Spleen (tissue), 11 donors: ENCODE data around the gene WWC1. TPM values are rescaled to one million over a fixed set of nuclear protein-coding genes. Genes with fewer than 3 reads are reported as not detected.

Source experiments
- DNase-seq: peaks from one replicate; pipeline ENCODE4 v3.0.0-alpha.2; 2020
- H3K27ac ChIP-seq, 8 donors: fragments of 200-600 bp; sonication (generic) in 7 of 8; 1 replicate in 4 of 8; 2 replicates in 4 of 8; pipeline versions ENCODE4 v1.5.0 to v1.8.0; 2016 to 2021; ENCODE audit warnings: inconsistent platforms in 4 of 8, mild to moderate bottlenecking in 4 of 8, moderate library complexity in 1 of 8
- H3K27me3 ChIP-seq, 7 donors: fragments of 200-600 bp; sonication (generic) in 6 of 7; replicated peaks in 1 of 7; 1 replicate in 4 of 7; 2 replicates in 3 of 7; pipeline versions ENCODE4 v1.5.0 to v1.8.0; 2016 to 2021; ENCODE audit warnings: inconsistent platforms in 3 of 7, mild to moderate bottlenecking in 1 of 7
- H3K36me3 ChIP-seq, 6 donors: fragments of 200-600 bp; sonication (generic) in 5 of 6; 1 replicate in 4 of 6; 2 replicates in 2 of 6; pipeline versions ENCODE4 v1.5.0 to v1.8.0; 2016 to 2021; ENCODE audit warnings: inconsistent platforms in 2 of 6
- H3K4me1 ChIP-seq, 6 donors: fragments of 200-600 bp; sonication (generic) in 5 of 6; 1 replicate in 3 of 6; 2 replicates in 3 of 6; pipeline versions ENCODE4 v1.5.0 to v1.8.0; 2016 to 2021; ENCODE audit warnings: inconsistent platforms in 3 of 6
- H3K4me3 ChIP-seq, 8 donors: fragments of 200-600 bp; sonication (generic) in 7 of 8; 1 replicate in 4 of 8; 2 replicates in 4 of 8; pipeline versions ENCODE4 v1.5.0 to v1.8.0; 2016 to 2021; ENCODE audit warnings: inconsistent platforms in 4 of 8, mild to moderate bottlenecking in 4 of 8, moderate library complexity in 2 of 8
- H3K9me3 ChIP-seq, 8 donors: fragments of 200-600 bp; sonication (generic) in 7 of 8; 1 replicate in 4 of 8; 2 replicates in 4 of 8; pipeline versions ENCODE4 v1.5.0 to v1.8.0; 2016 to 2021; ENCODE audit warnings: inconsistent platforms in 4 of 8
- POLR2A ChIP-seq, 3 donors: fragments of 450-650 bp; IDR thresholded peaks; one replicate each; pipeline ENCODE4 v1.5.1; 2017; ENCODE audit warnings: antibody characterized with exemption in 3 of 3, mild to moderate bottlenecking in 1 of 3
- POLR2AphosphoS5 ChIP-seq, 3 donors: sonication (generic); formaldehyde crosslinking; IDR thresholded peaks; one replicate each; pipeline ENCODE4 v1.5.1; 2017; ENCODE audit warnings: antibody characterized with exemption in 3 of 3
- WGBS, 5 donors: extraction: QIAGEN DNeasy Blood & Tissue Kit in 3 of 5; methylation state at CpG; one replicate each; pipeline versions ENCODE4 v1.1.5 to v1.1.7; 2013 to 2018; 5-methylcytosine and 5-hydroxymethylcytosine counted together
- intact Hi-C: fragments of 100-400 bp; cut with DNase I; formaldehyde crosslinking; loops from one replicate; pipeline ENCODE4 v1.15.0; 2023; ENCODE audit warnings: low total_unique reads
- polyA plus RNA-seq, 3 donors: library from polyadenylated mRNA; stranded (reverse); fragments of 200-250 nt; gene quantifications; one replicate each; pipeline ENCODE4 v1.2.1, GENCODE V29; 2013
- total RNA-seq, 7 donors: library from RNA; depleted of rRNA in 3 of 7; stranded (reverse); fragments of >200 nt in 3 of 7; fragmentation: NEBNext Ultra II Directional in 4 of 7; extraction: Animal tissue kit (Norgen Biotek cat#: 25700) in 4 of 7; gene quantifications; one replicate each; pipeline versions ENCODE4 v1.1.0 to v1.2.1, GENCODE V29; 2016 to 2021
- TF ChIP-seq, protein P1 (sequence below), 11 experiments: fragments of 200-600 bp in 7 of 11; fragments of 450-650 bp in 4 of 11; sonication (generic) in 4 of 11; IDR thresholded peaks in 8 of 11; conservative IDR thresholded peaks in 3 of 11; 1 replicate in 7 of 11; 2 replicates in 4 of 11; pipeline versions ENCODE4 v1.4.0 to v1.8.0; 2016 to 2021; ENCODE audit warnings: antibody characterized with exemption in 11 of 11, inconsistent platforms in 4 of 11, mild to moderate bottlenecking in 1 of 11
- donor health status: healthy with polysubstance abuse.
- donor health status: DM: no; HTN: no; CAD: no; lungs with moderate emphysema.
- donor health status: DM: no; HTN: no; CAD: no.
- donor health status: Bipolar disorder and iron deficiency.
- donor health status: healthy.
- donor health status: DM: no; HTN: no; CAD: no.
- donor health status: DM: yes; HTN: yes; CAD: no.

The WWC1 gene
- total and polyA plus RNA-seq, 10 donors = 0.60 to 5.4 (median 1.3) TPM

- Histone ChIP-seq H3K27ac (no peak overlapping the region), H3K27me3 (peaks cover 0 to 5% (median 0%) of the 10 kb centered on the region in 7 donors), H3K9me3 (no peaks in the 10 kb centered on the region), H3K4me1 (no peaks in the 10 kb centered on the region), H3K4me3 (no peak overlapping the region), H3K36me3 (no peaks in the 10 kb centered on the region)
- intact Hi-C loops = no loop called here
- no peak for DNase-seq
- 88 to 95% (median 89%) methylated on average over 4 of the region's 4 CpGs for WGBS, 5 donors
- TF ChIP-seq POLR2AphosphoS5 (IDR thresholded peaks at IDR 0.05) = no peak
- TF ChIP-seq, protein P1, sequence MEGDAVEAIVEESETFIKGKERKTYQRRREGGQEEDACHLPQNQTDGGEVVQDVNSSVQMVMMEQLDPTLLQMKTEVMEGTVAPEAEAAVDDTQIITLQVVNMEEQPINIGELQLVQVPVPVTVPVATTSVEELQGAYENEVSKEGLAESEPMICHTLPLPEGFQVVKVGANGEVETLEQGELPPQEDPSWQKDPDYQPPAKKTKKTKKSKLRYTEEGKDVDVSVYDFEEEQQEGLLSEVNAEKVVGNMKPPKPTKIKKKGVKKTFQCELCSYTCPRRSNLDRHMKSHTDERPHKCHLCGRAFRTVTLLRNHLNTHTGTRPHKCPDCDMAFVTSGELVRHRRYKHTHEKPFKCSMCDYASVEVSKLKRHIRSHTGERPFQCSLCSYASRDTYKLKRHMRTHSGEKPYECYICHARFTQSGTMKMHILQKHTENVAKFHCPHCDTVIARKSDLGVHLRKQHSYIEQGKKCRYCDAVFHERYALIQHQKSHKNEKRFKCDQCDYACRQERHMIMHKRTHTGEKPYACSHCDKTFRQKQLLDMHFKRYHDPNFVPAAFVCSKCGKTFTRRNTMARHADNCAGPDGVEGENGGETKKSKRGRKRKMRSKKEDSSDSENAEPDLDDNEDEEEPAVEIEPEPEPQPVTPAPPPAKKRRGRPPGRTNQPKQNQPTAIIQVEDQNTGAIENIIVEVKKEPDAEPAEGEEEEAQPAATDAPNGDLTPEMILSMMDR (IDR thresholded peaks at IDR 0.05 in 8 of 11, conservative IDR thresholded peaks at IDR 0.05 in 3 of 11) = no peak
- no peak for TF ChIP-seq POLR2A (IDR thresholded peaks at IDR 0.05)
These were observed 152.7 kb downstream of the WWC1 start for GRCh38 chr5:168443950-168444700.

DNA sequence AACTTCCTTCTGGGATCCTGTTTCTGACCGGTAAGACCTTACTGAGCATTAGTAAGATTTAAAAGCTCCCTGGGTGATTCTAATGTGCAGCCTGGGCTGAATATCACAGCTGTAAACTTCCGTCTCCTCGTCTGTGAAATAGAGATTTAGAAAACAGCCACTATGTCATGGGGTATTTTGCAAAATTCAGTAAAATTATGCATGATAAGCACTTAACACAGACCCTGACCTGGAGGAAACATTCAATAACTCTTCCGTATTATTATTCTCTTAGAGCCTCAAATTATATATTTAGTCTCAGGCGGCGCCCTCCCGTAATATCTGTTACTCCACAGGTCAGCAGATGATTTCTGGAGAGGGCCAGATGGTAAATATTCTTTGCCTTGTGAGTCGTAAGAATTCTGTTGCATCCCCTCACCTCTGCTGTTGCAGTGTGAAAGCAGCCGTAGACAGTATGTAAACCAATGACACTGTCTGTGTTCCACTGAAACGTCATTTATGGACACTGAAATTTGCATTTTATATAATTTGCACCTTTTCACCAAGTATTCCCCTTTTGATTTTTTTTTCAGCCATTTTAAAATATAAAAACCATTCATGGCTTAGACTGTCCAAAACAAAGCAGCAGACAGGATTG, 155.7 kb downstream of the WWC1 start:
- Histone ChIP-seq H3K27ac (no peak overlapping the region), H3K27me3 (peaks cover 0 to 5% (median 0%) of the 10 kb centered on the region in 7 donors), H3K9me3 (no peaks in the 10 kb centered on the region), H3K36me3 (no peaks in the 10 kb centered on the region), H3K4me3 (no peak overlapping the region), H3K4me1 (no peaks in the 10 kb centered on the region)
- intact Hi-C loops = no loop called here
- 73 to 83% (median 81%) methylated on average over 10 of the region's 10 CpGs for WGBS, 5 donors
- no peak for DNase-seq
- TF ChIP-seq POLR2AphosphoS5 (IDR thresholded peaks at IDR 0.05) (no peak), POLR2A (IDR thresholded peaks at IDR 0.05) (no peak)
- TF ChIP-seq, protein P1 (IDR thresholded peaks at IDR 0.05 in 8 of 11, conservative IDR thresholded peaks at IDR 0.05 in 3 of 11) = no peak

GRCh38 chr5:168447808-168448207, 156.4 kb downstream of the WWC1 start:
- H3K4me3 ChIP-seq = no peak overlapping the region
- intact Hi-C loops = no loop called here
- H3K27me3 ChIP-seq = peaks cover 0 to 5% (median 0%) of the 10 kb centered on the region in 7 donors
- no peaks in the 10 kb centered on the region for H3K4me1 ChIP-seq
- H3K27ac ChIP-seq = no peak overlapping the region
- H3K9me3 ChIP-seq = no peaks in the 10 kb centered on the region
- no peak for TF ChIP-seq POLR2AphosphoS5 (IDR thresholded peaks at IDR 0.05)
- TF ChIP-seq, protein P1 (IDR thresholded peaks at IDR 0.05 in 8 of 11, conservative IDR thresholded peaks at IDR 0.05 in 3 of 11) = no peak
- no peak for TF ChIP-seq POLR2A (IDR thresholded peaks at IDR 0.05)
- 82 to 86% (median 85%) methylated on average over 4 of the region's 4 CpGs for WGBS, 5 donors
- no peaks in the 10 kb centered on the region for H3K36me3 ChIP-seq
- no peak for DNase-seq

GRCh38 chr5:168449166-168449565, 157.7 kb downstream of the WWC1 start:
- 92 to 100% (median 93%) methylated on average over 2 of the region's 2 CpGs for WGBS, 5 donors
- intact Hi-C loops = no loop called here
- H3K4me1 ChIP-seq = no peaks in the 10 kb centered on the region
- no peak overlapping the region for H3K27ac ChIP-seq
- DNase-seq = no peak
- H3K4me3 ChIP-seq = no peak overlapping the region
- no peaks in the 10 kb centered on the region for H3K36me3 ChIP-seq
- H3K27me3 ChIP-seq = peaks cover 0 to 5% (median 0%) of the 10 kb centered on the region in 7 donors
- H3K9me3 ChIP-seq = no peaks in the 10 kb centered on the region
- TF ChIP-seq, protein P1 (IDR thresholded peaks at IDR 0.05 in 8 of 11, conservative IDR thresholded peaks at IDR 0.05 in 3 of 11) = no peak
- no peak for TF ChIP-seq POLR2AphosphoS5 (IDR thresholded peaks at IDR 0.05)
- no peak for TF ChIP-seq POLR2A (IDR thresholded peaks at IDR 0.05)
